Measurements from ENCODE around the gene WHRN.

Gene WHRN

DNA sequence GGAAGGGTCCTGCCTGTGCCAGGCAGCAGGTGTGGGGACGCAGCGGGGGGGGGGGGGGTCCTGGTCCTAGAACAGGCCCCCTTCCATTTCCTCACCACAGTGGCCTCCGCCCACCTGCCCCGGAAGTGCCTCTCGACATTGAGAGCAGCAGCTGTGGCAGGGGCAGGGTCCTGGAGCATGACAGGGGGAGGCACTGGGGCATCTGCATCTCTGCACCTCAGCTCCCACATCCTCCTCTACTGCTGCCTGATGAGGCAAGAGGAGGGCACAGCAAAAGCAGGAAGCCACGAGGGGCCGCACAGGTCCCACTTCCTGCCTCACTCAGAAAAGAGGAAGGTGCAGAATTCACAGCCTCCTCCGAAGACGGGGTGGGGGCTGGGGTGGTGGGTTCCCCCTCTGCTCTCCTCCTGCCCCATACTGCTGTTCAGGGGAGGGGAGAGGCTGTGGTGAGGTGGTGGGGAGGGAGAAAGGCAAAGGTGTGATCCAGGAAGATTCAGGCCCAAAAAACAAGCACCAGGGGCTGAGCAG is 132.3 kb downstream of the WHRN start:
- H3K36me3 ChIP-seq (replicated peaks) = peaks cover 2% of the 10 kb centered on the region
- in situ Hi-C loops (cut with HindIII; ENCODE audit: low pct_ligation_motif_present, low sequenced_read_pairs) = no loop called here
- H3K27me3 ChIP-seq (replicated peaks) = no peaks in the 10 kb centered on the region
- TF ChIP-seq, protein P1, sequence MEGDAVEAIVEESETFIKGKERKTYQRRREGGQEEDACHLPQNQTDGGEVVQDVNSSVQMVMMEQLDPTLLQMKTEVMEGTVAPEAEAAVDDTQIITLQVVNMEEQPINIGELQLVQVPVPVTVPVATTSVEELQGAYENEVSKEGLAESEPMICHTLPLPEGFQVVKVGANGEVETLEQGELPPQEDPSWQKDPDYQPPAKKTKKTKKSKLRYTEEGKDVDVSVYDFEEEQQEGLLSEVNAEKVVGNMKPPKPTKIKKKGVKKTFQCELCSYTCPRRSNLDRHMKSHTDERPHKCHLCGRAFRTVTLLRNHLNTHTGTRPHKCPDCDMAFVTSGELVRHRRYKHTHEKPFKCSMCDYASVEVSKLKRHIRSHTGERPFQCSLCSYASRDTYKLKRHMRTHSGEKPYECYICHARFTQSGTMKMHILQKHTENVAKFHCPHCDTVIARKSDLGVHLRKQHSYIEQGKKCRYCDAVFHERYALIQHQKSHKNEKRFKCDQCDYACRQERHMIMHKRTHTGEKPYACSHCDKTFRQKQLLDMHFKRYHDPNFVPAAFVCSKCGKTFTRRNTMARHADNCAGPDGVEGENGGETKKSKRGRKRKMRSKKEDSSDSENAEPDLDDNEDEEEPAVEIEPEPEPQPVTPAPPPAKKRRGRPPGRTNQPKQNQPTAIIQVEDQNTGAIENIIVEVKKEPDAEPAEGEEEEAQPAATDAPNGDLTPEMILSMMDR (IDR thresholded peaks at IDR 0.05; ENCODE audit: low read depth, low read length, missing control alignments) = no peak
- no peak for DNase-seq
- H3K4me3 ChIP-seq (ENCODE audit: low read depth, low read length) = no peak overlapping the region
- H3K27ac ChIP-seq = no peak overlapping the region

DNA sequence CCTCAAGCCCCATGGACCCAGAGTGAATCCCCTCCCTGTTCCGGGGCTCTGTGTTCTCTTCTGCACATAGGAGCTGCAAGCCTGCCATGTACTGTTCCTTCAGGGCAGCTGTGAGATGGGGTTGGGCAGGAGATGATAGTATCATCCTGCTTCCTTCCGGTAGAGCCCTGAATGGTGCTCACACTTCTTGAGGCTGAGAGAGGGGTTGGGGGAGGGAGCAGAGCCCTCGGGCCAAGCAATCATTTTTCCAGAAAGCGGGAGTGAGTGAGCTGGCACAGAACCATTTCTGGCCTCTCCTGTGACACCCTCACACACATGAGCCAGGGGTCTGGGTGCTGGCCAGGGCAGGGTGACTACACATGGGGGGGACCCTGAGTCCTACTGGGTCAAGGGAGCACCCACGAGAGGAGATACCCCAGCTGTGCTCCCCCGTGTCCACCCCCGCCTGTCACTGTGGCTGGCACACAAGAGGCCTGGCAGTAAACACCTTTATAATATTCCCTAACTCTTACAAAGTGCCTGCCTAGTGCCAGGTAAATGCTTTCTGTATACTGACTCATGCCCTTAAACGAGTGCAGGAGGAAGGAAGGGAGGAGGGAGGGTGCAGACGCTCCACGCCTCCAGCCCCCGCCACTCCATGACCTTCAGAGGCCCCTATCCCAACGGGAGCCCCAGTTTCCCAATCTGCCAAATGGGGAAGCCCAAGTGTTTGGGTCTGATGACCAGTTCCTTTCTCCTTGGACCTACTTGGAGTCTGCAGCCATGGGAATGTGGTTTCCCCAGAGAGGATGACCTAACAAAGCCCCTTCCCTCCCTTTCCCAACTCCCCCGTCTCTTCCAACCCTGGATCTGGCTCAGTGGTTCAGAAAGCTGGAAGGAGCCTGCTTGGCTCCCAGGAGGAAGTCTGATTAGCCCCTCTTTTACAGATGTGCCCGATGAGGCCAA is 133.0 kb downstream of the WHRN start:
- no peak for DNase-seq
- Histone ChIP-seq H3K27me3 (replicated peaks) (no peaks in the 10 kb centered on the region), H3K27ac (no peak overlapping the region), H3K4me3 (ENCODE audit: low read depth, low read length) (no peak overlapping the region), H3K36me3 (replicated peaks) (peaks cover 10% of the 10 kb centered on the region)
- in situ Hi-C loops (cut with HindIII; ENCODE audit: low pct_ligation_motif_present, low sequenced_read_pairs) = no loop called here
- TF ChIP-seq, protein P1 (IDR thresholded peaks at IDR 0.05; ENCODE audit: low read depth, low read length, missing control alignments) = no peak

DNA sequence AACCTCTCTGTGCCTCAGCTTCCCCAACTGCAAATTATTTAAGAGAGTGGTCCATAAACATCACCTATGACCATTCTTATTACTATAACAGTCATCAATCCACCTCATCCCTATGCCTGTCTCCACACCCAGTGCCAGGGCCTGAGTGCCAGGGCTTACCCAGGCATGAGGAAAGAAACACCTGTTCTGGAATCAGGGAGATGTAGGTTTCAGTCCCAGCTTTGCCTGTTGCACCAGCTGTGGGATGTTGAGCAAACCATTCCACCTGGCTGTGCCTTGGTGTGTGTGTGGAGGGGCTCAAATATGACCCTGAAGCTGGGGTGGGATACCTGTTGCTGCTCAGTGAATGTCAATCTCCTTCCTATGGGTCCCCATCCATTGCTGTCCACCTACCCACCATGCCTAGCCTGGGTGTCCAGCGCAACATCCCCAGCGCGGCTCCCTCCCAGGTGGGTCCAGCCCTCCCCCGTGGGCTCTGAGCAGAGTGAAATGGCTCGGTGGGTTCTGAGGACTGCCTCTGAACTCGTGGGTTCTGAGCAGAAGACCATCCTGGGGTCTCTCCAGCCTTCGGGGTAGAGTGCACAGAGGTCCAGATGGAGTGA is 133.8 kb downstream of the WHRN start:
- no peak for DNase-seq
- Histone ChIP-seq H3K27ac (no peak overlapping the region), H3K36me3 (replicated peaks) (peaks cover 10% of the 10 kb centered on the region), H3K4me3 (ENCODE audit: low read depth, low read length) (no peak overlapping the region), H3K27me3 (replicated peaks) (no peaks in the 10 kb centered on the region)
- TF ChIP-seq, protein P1 (IDR thresholded peaks at IDR 0.05; ENCODE audit: low read depth, low read length, missing control alignments) = no peak
- in situ Hi-C loops (cut with HindIII; ENCODE audit: low pct_ligation_motif_present, low sequenced_read_pairs) = no loop called here

DNA sequence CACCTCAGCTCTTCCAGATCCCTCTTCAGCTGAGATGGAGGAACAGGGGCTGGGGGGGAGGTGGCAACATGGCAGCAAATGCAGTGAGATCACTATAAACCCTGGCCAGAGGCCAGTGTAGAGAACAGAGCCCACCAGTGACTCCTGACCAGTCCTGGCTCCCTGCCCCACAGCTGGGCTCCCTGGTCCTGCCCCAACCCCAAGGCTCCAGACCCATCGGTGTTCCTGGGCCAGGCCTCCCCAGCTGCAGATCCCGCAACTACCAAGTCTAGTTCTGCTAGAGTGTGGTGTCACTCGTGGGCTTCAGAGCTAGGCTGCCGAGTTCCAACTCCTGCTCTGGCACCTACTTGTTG is 134.3 kb downstream of the WHRN start:
- peaks cover 10% of the 10 kb centered on the region for H3K36me3 ChIP-seq (replicated peaks)
- no peak overlapping the region for H3K4me3 ChIP-seq (ENCODE audit: low read depth, low read length)

DNA sequence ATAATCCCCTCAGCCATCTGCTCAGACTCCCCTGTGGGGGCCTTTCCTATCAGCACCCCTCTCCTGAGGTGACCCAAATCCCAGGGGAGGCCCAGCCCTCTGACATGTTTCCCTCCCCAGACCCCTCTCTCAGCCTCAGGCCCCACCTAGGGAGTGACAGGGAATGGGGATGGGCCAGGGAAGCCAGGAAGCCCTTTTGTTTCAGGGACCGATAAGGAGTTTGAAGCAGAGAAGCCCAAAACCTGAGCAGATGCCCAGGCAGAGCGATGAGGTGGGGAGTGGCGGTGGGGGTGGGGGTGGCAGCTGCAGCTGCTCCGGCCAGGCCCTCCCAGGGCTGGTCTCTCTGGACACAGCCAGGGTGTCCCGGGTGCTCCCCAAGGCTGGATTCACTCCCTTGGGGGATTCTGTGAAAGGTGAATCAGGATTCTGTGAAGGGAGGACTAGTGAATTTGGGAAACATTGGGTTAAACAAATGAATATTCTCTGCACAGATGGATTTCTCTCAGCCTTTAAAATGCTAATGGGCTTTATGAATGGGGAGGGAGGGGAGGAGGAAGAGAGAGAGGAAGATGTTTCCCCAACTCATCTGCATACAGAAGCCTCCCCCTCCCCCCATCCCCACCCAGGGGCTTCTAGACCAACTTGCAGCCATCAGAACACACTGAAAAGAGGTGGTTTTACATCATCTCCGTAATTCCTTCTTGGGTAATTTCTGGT is 134.9 kb downstream of the WHRN start:
- no peak for DNase-seq
- no peak overlapping the region for H3K27ac ChIP-seq
- peaks cover 10% of the 10 kb centered on the region for H3K36me3 ChIP-seq (replicated peaks)

More for the DNA sequence above, 134.3 kb downstream of the WHRN start:
- in situ Hi-C loops (cut with HindIII; ENCODE audit: low pct_ligation_motif_present, low sequenced_read_pairs) = no loop called here
- no peak for DNase-seq
- Histone ChIP-seq H3K27me3 (replicated peaks) (no peaks in the 10 kb centered on the region), H3K27ac (no peak overlapping the region)
- TF ChIP-seq, protein P1 (IDR thresholded peaks at IDR 0.05; ENCODE audit: low read depth, low read length, missing control alignments) = no peak

More for the DNA sequence above, 134.9 kb downstream of the WHRN start:
- in situ Hi-C loops (cut with HindIII; ENCODE audit: low pct_ligation_motif_present, low sequenced_read_pairs) = no loop called here
- no peaks in the 10 kb centered on the region for H3K27me3 ChIP-seq (replicated peaks)
- TF ChIP-seq, protein P1 (IDR thresholded peaks at IDR 0.05; ENCODE audit: low read depth, low read length, missing control alignments) = no peak
- no peak overlapping the region for H3K4me3 ChIP-seq (ENCODE audit: low read depth, low read length)

Data from brain microvascular endothelial cell (primary cell).